CD4-positive, alpha-beta T cell (primary cell): Measurements from ENCODE around the gene COL23A1. TPM values are rescaled to one million over a fixed set of nuclear protein-coding genes. Genes with fewer than 3 reads are reported as not detected.

Experiments used
- ATAC-seq: fragments of 200-7000 bp; cut with Tn5 transposase; one replicate; pipeline ENCODE4 v1.10.0; 2022; ENCODE audit warnings: mild to moderate bottlenecking; ENCODE audit not compliant: poor library complexity
- CTCF ChIA-PET: fragments of 350-600 bp; sonication (Branson Sonifier 250); formaldehyde crosslinking; loops from one replicate; lab custom pipeline; 2021; ENCODE audit warnings: antibody characterized with exemption, inconsistent platforms; lab: Charles Lee
- POLR2A ChIA-PET: fragments of 350-600 bp; sonication (Branson Sonifier 250); formaldehyde crosslinking; loops from one replicate; lab custom pipeline; 2021; ENCODE audit warnings: antibody characterized with exemption, inconsistent platforms; lab: Charles Lee
- DNase-seq, 14 experiments: peaks; one replicate each; pipeline ENCODE4 v3.0.0-alpha.2; 2013 to 2020; ENCODE audit warnings: mixed read lengths in 2 of 14
- H3K27ac ChIP-seq, 2 donors: one replicate each; pipeline versions ENCODE4 v1.5.1 to v1.7.0; 2013; ENCODE audit warnings: low read length in 2 of 2, low read depth in 1 of 2, mild to moderate bottlenecking in 1 of 2
- H3K27me3 ChIP-seq, 2 experiments: 1 replicate in 1 of 2; 2 replicates in 1 of 2; pipeline versions ENCODE4 v1.6.1 to v1.7.0; 2013; ENCODE audit warnings: low read length in 2 of 2, control low read depth in 1 of 2, mild to moderate bottlenecking in 1 of 2, moderate library complexity in 1 of 2; ENCODE audit not compliant: insufficient read depth in 2 of 2, control insufficient read depth in 1 of 2
- H3K36me3 ChIP-seq: one replicate; pipeline ENCODE4 v1.6.1; 2013; ENCODE audit warnings: low read length, control low read depth; ENCODE audit not compliant: insufficient read depth
- H3K4me1 ChIP-seq: one replicate; pipeline ENCODE4 v1.6.1; 2013; ENCODE audit warnings: low read length, control low read depth; ENCODE audit not compliant: insufficient read depth
- H3K4me3 ChIP-seq: one replicate; pipeline ENCODE4 v1.5.1; 2013; ENCODE audit warnings: mild to moderate bottlenecking, low read length, moderate library complexity
- H3K9me3 ChIP-seq, 2 experiments: 1 replicate in 1 of 2; 2 replicates in 1 of 2; pipeline versions ENCODE4 v1.6.1 to v1.7.0; 2013; ENCODE audit warnings: low read length in 2 of 2, mild to moderate bottlenecking in 2 of 2, control low read depth in 1 of 2, moderate library complexity in 1 of 2; ENCODE audit not compliant: control insufficient read depth in 1 of 2, insufficient read depth in 1 of 2
- H3K27ac Mint-ChIP-seq: one replicate; pipeline ENCODE4 v1.8.0; 2020; ENCODE audit warnings: mixed read lengths
- H3K27me3 Mint-ChIP-seq: one replicate; pipeline ENCODE4 v1.8.0; 2021; ENCODE audit warnings: mixed read lengths
- H3K36me3 Mint-ChIP-seq: one replicate; pipeline ENCODE4 v1.8.0; 2021; ENCODE audit warnings: low read depth, mixed read lengths
- H3K4me1 Mint-ChIP-seq: one replicate; pipeline ENCODE4 v1.8.0; 2021; ENCODE audit warnings: low read depth, mixed read lengths
- H3K4me3 Mint-ChIP-seq: one replicate; pipeline ENCODE4 v1.8.0; 2020; ENCODE audit warnings: mild to moderate bottlenecking, mixed read lengths
- H3K9me3 Mint-ChIP-seq: one replicate; pipeline ENCODE4 v1.8.0; 2020; ENCODE audit warnings: mixed read lengths
- CTCF ChIP-seq: fragments of 200-600 bp; IDR thresholded peaks from one replicate; pipeline ENCODE4 v1.8.0; 2022; ENCODE audit warnings: antibody characterized with exemption, mild to moderate bottlenecking
- intact Hi-C, 2 experiments: fragments of 100-400 bp; cut with DNase I in 1 of 2; cut with micrococcal nuclease in 1 of 2; formaldehyde crosslinking; loops; one replicate each; pipeline versions ENCODE4 v1.15.1 to v1.9.0; 2023 to 2025; cut with DNase I, micrococcal nuclease
- total RNA-seq, 174 experiments: library from RNA in 2 of 174; stranded (reverse) in 2 of 174; gene quantifications; one replicate each; pipeline ENCODE4 v1.2.3 and lab custom pipeline; 2021 to 2026

The COL23A1 gene
- total RNA-seq, 2 experiments from 2014 or later: not detected

GRCh38 chr5:178576591-178577351 lies 13.4 kb downstream of the COL23A1 start:
- Mint-ChIP-seq H3K4me3 (no peak overlapping the region), H3K36me3 (no peaks in the 10 kb centered on the region), H3K27ac (no peak overlapping the region), H3K9me3 (no peaks in the 10 kb centered on the region), H3K4me1 (no peaks in the 10 kb centered on the region), H3K27me3 (peaks cover 63% of the 10 kb centered on the region)
- no peak for TF ChIP-seq CTCF
- H3K27ac ChIP-seq: no peak overlapping the region
- peaks cover 23 to 30% of the 10 kb centered on the region in 2 experiments for H3K27me3 ChIP-seq
- intact Hi-C loops: no loop called here
- peaks cover 0 to 7% of the 10 kb centered on the region in 2 experiments for H3K9me3 ChIP-seq
- no peaks in the 10 kb centered on the region for H3K4me1 ChIP-seq
- H3K4me3 ChIP-seq: no peak overlapping the region
- H3K36me3 ChIP-seq: no peaks in the 10 kb centered on the region
- CTCF ChIA-PET: no interaction called here
- POLR2A ChIA-PET: no interaction called here
- DNase-seq (no peak), ATAC-seq (no peak)

GRCh38 chr5:178573216-178573615 lies 17.0 kb downstream of the COL23A1 start:
- Histone ChIP-seq H3K27ac (no peak overlapping the region), H3K4me3 (no peak overlapping the region), H3K36me3 (no peaks in the 10 kb centered on the region), H3K27me3 (peaks cover 20 to 23% of the 10 kb centered on the region in 2 experiments), H3K4me1 (no peaks in the 10 kb centered on the region), H3K9me3 (peaks cover 0 to 7% of the 10 kb centered on the region in 2 experiments)
- no peak overlapping the region for H3K27ac Mint-ChIP-seq
- no peaks in the 10 kb centered on the region for H3K4me1 Mint-ChIP-seq
- H3K36me3 Mint-ChIP-seq: no peaks in the 10 kb centered on the region
- H3K27me3 Mint-ChIP-seq: peaks cover 61% of the 10 kb centered on the region
- ChIA-PET CTCF (no interaction called here), POLR2A (no interaction called here)
- H3K4me3 Mint-ChIP-seq: no peak overlapping the region
- no peak for DNase-seq
- no peak for ATAC-seq
- no peaks in the 10 kb centered on the region for H3K9me3 Mint-ChIP-seq
- no peak for TF ChIP-seq CTCF
- intact Hi-C loops: no loop called here

- Mint-ChIP-seq H3K27me3 (peaks cover 60% of the 10 kb centered on the region), H3K4me3 (no peak overlapping the region), H3K4me1 (no peaks in the 10 kb centered on the region), H3K9me3 (no peaks in the 10 kb centered on the region), H3K36me3 (no peaks in the 10 kb centered on the region), H3K27ac (no peak overlapping the region)
- Histone ChIP-seq H3K4me3 (no peak overlapping the region), H3K36me3 (no peaks in the 10 kb centered on the region), H3K4me1 (no peaks in the 10 kb centered on the region), H3K9me3 (peaks cover 0 to 5% of the 10 kb centered on the region in 2 experiments), H3K27me3 (peaks cover 15 to 21% of the 10 kb centered on the region in 2 experiments), H3K27ac (no peak overlapping the region)
- ATAC-seq (no peak), DNase-seq (no peak)
- TF ChIP-seq CTCF: no peak
- ChIA-PET POLR2A (no interaction called here), CTCF (no interaction called here)
- intact Hi-C loops: no loop called here
Measured at GRCh38 chr5:178572617-178573016, 17.6 kb downstream of the COL23A1 start.
